SK-N-MC (cell line): ENCODE data around the gene GVQW3.

Source experiments
- DNase-seq: peaks from one replicate; pipeline ENCODE4 v3.0.0-alpha.2; 2011; ENCODE audit warnings: low read depth, low spot score
- H3K27ac ChIP-seq: fragments of 200-600 bp; sonication (generic); 2 replicates; pipeline ENCODE4 v1.5.1; 2016; ENCODE audit warnings: mixed run types
- H3K36me3 ChIP-seq: fragments of 200-600 bp; sonication (generic); 2 replicates; pipeline ENCODE4 v1.6.1; 2017; ENCODE audit warnings: antibody characterized with exemption, low read length, mixed read lengths; ENCODE audit not compliant: insufficient read depth
- H3K4me3 ChIP-seq: fragments of 200-600 bp; sonication (generic); 2 replicates; pipeline ENCODE4 v1.5.1; 2016
- H3K9ac ChIP-seq: fragments of 200-600 bp; sonication (generic); 2 replicates; pipeline ENCODE4 v1.8.0; 2017; ENCODE audit warnings: mixed run types, mixed read lengths; ENCODE audit not compliant: insufficient read length
- H3K9me3 ChIP-seq: fragments of 200-600 bp; sonication (generic); 2 replicates; pipeline ENCODE4 v1.6.1; 2017; ENCODE audit warnings: low read depth, mild to moderate bottlenecking, antibody characterized with exemption, low read length, moderate library complexity, mixed read lengths
- EZH2 ChIP-seq: fragments of 200-600 bp; sonication (generic); IDR thresholded peaks from one replicate; pipeline ENCODE4 v1.6.1; 2017; ENCODE audit warnings: antibody characterized with exemption
- FOXP2 ChIP-seq: optimal IDR thresholded peaks from 2 replicates; pipeline ENCODE3; 2011; ENCODE audit warnings: mild to moderate bottlenecking, moderate library complexity; ENCODE audit not compliant: insufficient read depth; ENCODE audit errors: extremely low read length, control extremely low read depth
- POLR2AphosphoS5 ChIP-seq: IDR thresholded peaks from 2 replicates; pipeline ENCODE4 v1.6.1; 2012; ENCODE audit warnings: mild to moderate bottlenecking, low read depth, low read length, borderline replicate concordance

The GVQW3 gene

DNA sequence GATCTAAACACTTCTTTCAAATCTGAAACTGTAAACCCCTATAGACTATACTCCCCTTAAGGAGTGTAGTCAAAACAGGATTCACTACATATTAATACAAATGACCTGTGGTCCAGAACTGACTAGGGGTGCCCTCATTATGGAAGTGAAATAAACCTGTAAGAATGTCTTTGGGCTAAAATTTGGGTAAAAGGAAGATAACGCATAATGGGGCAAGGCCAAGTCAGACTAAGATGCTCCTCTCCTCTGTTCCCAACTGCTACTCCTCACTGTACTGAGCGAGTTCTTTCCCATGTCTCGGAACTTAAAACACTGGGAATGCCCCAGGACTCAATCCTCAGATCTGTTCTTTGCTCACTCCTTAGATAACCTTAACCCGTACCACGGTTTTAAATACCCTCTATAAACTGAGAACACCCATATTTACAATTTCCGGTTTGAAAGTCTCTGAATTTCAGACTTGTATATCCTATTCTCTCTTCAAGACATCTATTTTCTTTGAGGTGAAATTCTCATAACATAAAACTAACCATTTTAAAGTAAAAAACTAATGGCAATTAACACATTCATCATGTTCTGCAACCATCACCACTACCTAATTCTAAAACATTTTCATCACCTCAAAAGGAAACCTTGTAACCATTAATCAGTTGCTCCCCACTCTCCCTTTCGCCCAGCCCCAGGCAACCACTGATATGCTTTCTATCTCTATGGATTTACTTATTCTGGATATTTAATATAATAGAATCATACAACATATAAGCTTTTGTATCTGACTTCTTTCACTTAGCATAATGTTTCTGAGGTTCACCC lies 4.2 kb upstream of the GVQW3 start:
- Histone ChIP-seq H3K36me3 (no peaks in the 10 kb centered on the region), H3K9ac (no peak overlapping the region), H3K9me3 (no peaks in the 10 kb centered on the region), H3K4me3 (no peak overlapping the region), H3K27ac (no peak overlapping the region)
- TF ChIP-seq POLR2AphosphoS5 (no peak), FOXP2 (no peak), EZH2 (no peak)
- no peak for DNase-seq

- peak overlapping the region; percentile 94 for H3K4me3 ChIP-seq
- no peaks in the 10 kb centered on the region for H3K9me3 ChIP-seq
- no peak for DNase-seq
- TF ChIP-seq POLR2AphosphoS5 (no peak), FOXP2 (no peak), EZH2 (no peak)
- H3K9ac ChIP-seq: peak overlapping the region; percentile 89
- no peaks in the 10 kb centered on the region for H3K36me3 ChIP-seq
- no peak overlapping the region for H3K27ac ChIP-seq
These were observed 1.3 kb upstream of the GVQW3 start for GRCh38 chr11:76379807-76380158.

DNA sequence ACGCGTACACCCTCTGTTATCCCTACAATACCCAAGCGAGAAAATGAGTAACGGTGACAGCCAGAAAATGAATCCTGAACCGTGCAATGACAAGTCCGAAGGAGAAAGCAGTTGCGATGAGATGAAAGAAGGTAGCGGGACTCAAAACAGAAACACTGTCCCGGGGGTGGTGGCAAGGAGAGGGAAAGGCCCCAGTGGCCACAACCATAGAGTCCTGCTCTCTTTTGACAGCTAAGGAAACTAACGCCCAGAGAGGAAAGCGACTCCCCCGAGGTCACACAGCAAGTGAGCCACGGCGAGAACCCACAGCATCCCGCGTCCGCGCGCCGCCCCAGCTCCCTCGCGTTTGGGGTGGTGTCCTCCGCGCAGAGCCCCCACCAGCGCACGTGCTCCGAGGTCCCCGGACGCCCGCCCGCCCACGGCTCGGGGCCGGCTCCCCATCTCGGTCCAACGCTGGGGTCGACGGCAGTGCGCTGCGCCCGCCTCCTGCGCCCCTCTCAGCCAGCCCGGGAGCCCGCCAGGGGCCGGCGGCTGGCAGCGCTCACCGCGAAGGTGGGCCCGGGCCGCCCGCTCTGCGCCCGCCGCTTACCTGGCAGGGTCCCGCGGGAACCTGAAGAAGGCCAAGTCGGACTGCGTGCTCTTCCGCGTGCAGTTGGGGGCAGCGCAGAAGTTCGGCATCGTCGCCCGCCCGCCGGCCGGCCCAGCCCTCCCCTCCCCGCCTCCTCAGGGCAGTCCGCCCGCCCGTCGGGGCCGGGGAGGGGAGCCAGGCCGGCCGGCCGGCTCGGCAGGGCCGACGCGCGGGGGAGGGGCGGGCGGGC lies 755 bp upstream of the GVQW3 start:
- Histone ChIP-seq H3K27ac (no peak overlapping the region), H3K9me3 (no peaks in the 10 kb centered on the region), H3K9ac (peak overlapping the region; percentile 89), H3K4me3 (peak overlapping the region; percentile 94), H3K36me3 (no peaks in the 10 kb centered on the region)
- DNase-seq: no peak
- TF ChIP-seq POLR2AphosphoS5 (no peak), FOXP2 (no peak), EZH2 (no peak)

GRCh38 chr11:76382209-76382608 lies 1.1 kb downstream of the GVQW3 start:
- no peak for TF ChIP-seq POLR2AphosphoS5
- no peak for TF ChIP-seq EZH2
- no peak for TF ChIP-seq FOXP2
- Histone ChIP-seq H3K9me3 (no peaks in the 10 kb centered on the region), H3K4me3 (peak overlapping the region; percentile 94), H3K9ac (peak overlapping the region; percentile 84), H3K36me3 (no peaks in the 10 kb centered on the region), H3K27ac (no peak overlapping the region)
- DNase-seq: no peak

- H3K9ac ChIP-seq: no peak overlapping the region
- no peak for TF ChIP-seq POLR2AphosphoS5
- TF ChIP-seq EZH2: no peak
- TF ChIP-seq FOXP2: no peak
- no peaks in the 10 kb centered on the region for H3K36me3 ChIP-seq
- no peak overlapping the region for H3K27ac ChIP-seq
- H3K4me3 ChIP-seq: no peak overlapping the region
- H3K9me3 ChIP-seq: no peaks in the 10 kb centered on the region
- no peak for DNase-seq
These were observed 4.8 kb downstream of the GVQW3 start for GRCh38 chr11:76385903-76386302.

GRCh38 chr11:76388408-76388807 lies 7.3 kb downstream of the GVQW3 start:
- no peak overlapping the region for H3K4me3 ChIP-seq
- no peak for DNase-seq
- no peaks in the 10 kb centered on the region for H3K36me3 ChIP-seq
- no peak overlapping the region for H3K9ac ChIP-seq
- H3K9me3 ChIP-seq: no peaks in the 10 kb centered on the region
- no peak overlapping the region for H3K27ac ChIP-seq
- no peak for TF ChIP-seq FOXP2
- no peak for TF ChIP-seq POLR2AphosphoS5
- no peak for TF ChIP-seq EZH2

GRCh38 chr11:76391021-76391420 lies 9.9 kb downstream of the GVQW3 start:
- Histone ChIP-seq H3K9ac (no peak overlapping the region), H3K36me3 (no peaks in the 10 kb centered on the region), H3K4me3 (no peak overlapping the region), H3K27ac (no peak overlapping the region), H3K9me3 (no peaks in the 10 kb centered on the region)
- DNase-seq: no peak
- TF ChIP-seq EZH2 (no peak), POLR2AphosphoS5 (no peak), FOXP2 (no peak)

GRCh38 chr11:76391811-76392475 lies 10.8 kb downstream of the GVQW3 start:
- H3K9ac ChIP-seq: no peak overlapping the region
- H3K36me3 ChIP-seq: no peaks in the 10 kb centered on the region
- H3K9me3 ChIP-seq: no peaks in the 10 kb centered on the region
- no peak for DNase-seq
- no peak overlapping the region for H3K4me3 ChIP-seq
- no peak overlapping the region for H3K27ac ChIP-seq
- TF ChIP-seq EZH2: no peak
- no peak for TF ChIP-seq POLR2AphosphoS5
- TF ChIP-seq FOXP2: no peak

GRCh38 chr11:76392870-76393269 lies 11.7 kb downstream of the GVQW3 start:
- no peak overlapping the region for H3K27ac ChIP-seq
- no peak for DNase-seq
- no peak overlapping the region for H3K4me3 ChIP-seq
- no peaks in the 10 kb centered on the region for H3K9me3 ChIP-seq
- TF ChIP-seq POLR2AphosphoS5: no peak
- no peak for TF ChIP-seq EZH2
- TF ChIP-seq FOXP2: no peak
- no peaks in the 10 kb centered on the region for H3K36me3 ChIP-seq
- no peak overlapping the region for H3K9ac ChIP-seq
